HTR-8/SVneo (cell line): ENCODE results near the gene CDH13.

ENCODE experiments used
- DNase-seq: peaks from one replicate; pipeline ENCODE4 v3.0.0; 2011; ENCODE audit warnings: low spot score, mixed read lengths; ENCODE audit not compliant: insufficient read length
- FAIRE-seq: peaks from 2 replicates; lab custom pipeline; 2011; peaks lifted over from hg19 to GRCh38; lab: Jason Lieb, UNC

CDH13 gene

GRCh38 chr16:83345846-83346640 lies 719.3 kb downstream of the CDH13 start:
- no peak for FAIRE-seq
- DNase-seq, result no peak

DNA sequence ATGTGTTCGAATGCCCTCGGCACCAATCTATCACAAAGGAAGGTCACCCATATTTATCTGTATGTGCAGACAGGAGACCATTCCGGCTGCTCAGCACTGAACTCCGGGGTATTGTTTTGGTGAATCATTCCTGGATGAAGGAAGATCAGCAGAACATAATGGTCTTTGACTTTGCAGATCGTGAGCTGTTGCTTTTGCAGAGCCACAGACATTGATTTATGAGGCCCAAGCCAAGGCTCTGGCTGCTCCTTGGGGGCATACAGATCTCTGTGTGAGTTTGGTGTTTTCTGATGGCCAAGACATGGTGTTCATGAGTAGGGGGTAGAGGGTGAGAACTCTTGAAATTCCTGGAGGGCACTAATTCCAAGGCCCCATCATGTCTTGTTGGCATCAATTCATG lies 722.2 kb downstream of the CDH13 start:
- DNase-seq (peak; percentile 25), FAIRE-seq (no peak)

DNA sequence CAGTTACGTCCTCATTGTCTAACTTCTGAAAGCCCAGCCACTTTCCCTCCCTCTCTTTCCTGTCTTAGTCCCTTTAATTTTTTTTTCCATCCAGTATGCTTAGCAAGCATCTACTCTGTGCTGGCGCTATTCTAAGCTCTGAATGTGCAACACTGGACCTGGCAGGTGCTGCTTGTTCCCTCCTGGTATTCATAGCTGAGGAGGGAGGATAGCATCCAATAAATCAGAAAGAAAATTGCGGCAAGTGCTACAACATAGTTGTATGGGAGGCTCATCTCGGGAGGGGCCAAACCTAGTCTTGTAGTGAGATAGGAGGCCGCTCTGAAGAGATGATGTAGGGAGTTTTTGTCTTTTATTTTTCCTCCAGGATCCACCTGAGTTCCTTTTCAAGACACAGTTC lies 723.7 kb downstream of the CDH13 start:
- DNase-seq (no peak), FAIRE-seq (no peak)

GRCh38 chr16:83351846-83352245 lies 725.1 kb downstream of the CDH13 start:
- FAIRE-seq, result no peak
- no peak for DNase-seq

DNA sequence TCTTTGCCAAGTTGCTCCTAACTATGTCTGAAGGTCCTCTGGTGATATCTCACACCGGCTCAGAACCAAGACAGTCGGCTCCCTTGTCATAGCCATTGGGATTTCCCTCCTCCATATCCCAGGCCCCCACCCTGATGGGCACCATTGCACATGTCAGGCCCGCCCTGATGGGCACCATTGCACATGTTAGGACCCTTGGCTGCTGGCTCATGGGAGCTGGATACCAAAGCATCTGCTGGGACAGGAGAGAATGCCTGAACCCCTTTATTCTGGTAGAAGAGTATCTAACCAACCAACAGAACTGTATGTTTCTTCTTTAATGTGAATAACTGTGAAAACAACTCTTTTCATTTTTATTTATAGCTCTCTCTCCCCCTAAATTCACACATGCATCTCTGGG lies 726.5 kb downstream of the CDH13 start:
- DNase-seq (no peak), FAIRE-seq (no peak)

- DNase-seq (no peak), FAIRE-seq (no peak)
Measured at GRCh38 chr16:83354015-83354414, 727.2 kb downstream of the CDH13 start.

DNA sequence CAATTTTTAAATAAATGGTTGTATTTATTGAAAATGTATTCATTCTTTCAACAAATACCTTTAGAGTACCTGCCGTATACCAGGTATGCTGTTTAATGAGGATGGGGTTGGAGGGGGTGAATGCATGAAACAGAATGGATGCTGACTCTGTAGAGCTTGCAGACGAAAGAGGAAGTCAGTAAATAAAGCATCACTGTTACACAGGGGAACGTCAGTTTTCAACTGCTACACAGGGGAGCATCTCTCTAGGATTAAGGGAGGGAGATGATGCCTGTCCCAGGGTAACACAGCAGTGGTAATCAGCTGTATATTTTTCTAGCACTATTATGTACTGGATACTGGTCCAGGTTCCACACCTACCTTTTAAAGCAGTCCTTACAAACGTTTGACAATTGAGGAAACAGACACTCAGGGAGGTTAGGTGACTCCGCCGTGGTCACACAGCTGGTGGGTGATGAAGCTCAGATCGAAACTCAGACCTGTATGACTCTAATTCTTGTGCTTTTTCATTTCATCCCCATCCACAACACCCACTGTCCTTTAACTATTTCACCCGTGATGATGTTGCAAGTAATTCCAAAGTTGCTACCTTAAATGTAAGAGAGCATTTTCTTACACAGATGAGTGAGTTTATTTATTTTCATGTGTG lies 728.9 kb downstream of the CDH13 start:
- no peak for DNase-seq

DNA sequence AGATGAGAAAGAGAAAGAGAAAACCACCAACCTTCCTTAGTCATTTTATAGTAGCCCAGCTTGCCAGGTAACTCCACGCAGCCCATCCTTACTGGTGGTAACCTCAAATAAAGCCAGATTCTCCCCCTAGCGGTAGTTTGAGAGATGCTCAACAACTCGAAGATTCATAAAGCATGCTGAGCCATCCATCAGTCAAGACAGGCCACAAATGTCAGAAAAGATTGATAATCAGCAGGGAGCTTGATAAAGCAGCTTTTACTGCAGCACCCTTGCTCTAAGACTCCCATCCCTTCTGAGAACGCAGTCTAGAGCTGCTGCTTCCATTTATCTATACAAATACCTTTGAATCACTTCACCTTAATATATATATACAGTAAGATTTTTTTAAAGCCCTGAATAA lies 729.5 kb downstream of the CDH13 start:
- DNase-seq, result peak; percentile 70
- peak; percentile 73 for FAIRE-seq

More for the DNA sequence above, 728.9 kb downstream of the CDH13 start:
- FAIRE-seq, result no peak

GRCh38 chr16:83356986-83357385 lies 730.2 kb downstream of the CDH13 start:
- no peak for FAIRE-seq
- no peak for DNase-seq

- no peak for FAIRE-seq
Measured at GRCh38 chr16:83363521-83363920, 736.8 kb downstream of the CDH13 start.

GRCh38 chr16:83365166-83365565 lies 738.4 kb downstream of the CDH13 start:
- DNase-seq (no peak), FAIRE-seq (peak; percentile 64)

More at GRCh38 chr16:83363521-83363920, 736.8 kb downstream of the CDH13 start:
- no peak for DNase-seq

DNA sequence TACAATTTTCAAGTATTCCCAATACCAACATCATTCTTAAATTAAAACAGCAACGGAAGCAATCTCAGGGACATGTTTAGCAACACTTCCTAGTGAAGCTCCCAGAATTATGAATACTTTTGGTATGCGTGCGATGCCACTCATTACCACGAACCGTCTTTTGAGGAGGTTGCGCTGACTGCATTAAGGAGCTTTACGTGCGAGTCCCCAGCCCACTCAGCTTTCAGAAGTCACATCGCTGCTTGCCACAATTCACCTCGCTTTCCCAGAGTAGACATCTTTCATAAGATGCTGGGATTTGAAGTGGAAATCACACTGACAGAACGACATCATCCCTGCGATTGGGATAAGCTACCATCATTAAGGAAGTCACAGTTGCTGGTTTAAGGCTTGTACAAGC lies 739.5 kb downstream of the CDH13 start:
- FAIRE-seq (no peak), DNase-seq (no peak)

- DNase-seq (no peak), FAIRE-seq (no peak)
Measured at GRCh38 chr16:83374979-83375378, 748.2 kb downstream of the CDH13 start.

DNA sequence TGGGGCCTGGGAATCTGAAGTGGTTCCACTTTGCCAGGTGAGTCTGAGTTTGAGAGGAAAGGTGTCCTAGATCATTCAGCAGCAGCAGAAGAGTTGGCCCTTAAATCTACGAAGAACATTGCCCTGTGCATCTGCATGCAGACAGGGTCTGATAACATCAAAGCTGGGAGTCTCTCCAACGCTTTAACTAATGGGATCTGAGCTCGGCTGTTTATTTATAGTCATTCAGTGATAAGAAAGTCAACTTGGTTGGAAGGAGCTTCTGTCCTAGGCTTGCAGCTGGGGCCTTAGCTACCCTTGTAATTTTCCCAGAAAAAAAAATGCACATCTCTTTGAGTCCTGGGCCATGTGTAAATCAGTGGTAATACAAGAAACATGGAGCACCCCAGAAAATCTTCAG lies 763.0 kb downstream of the CDH13 start:
- FAIRE-seq (no peak), DNase-seq (no peak)

DNA sequence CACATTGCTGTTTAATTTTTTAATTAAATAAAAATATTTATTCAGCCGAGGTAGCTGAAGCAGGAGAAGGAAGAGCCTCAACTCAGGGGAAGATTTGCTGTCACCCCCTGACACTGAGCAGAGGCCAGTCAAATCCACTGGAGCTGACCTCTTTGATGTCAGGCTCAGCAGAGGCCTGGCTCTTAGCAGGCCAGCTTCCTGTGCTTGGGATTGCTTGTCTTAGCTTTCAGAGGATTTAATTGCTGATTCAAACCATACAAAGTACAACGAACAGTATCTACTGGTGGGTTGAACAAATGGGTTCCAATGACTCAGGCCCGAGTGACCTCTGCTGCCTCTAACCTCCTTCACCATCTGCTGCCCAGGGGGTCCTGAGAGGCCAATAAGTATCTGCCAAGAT lies 764.0 kb downstream of the CDH13 start:
- no peak for FAIRE-seq
- DNase-seq, result no peak

DNA sequence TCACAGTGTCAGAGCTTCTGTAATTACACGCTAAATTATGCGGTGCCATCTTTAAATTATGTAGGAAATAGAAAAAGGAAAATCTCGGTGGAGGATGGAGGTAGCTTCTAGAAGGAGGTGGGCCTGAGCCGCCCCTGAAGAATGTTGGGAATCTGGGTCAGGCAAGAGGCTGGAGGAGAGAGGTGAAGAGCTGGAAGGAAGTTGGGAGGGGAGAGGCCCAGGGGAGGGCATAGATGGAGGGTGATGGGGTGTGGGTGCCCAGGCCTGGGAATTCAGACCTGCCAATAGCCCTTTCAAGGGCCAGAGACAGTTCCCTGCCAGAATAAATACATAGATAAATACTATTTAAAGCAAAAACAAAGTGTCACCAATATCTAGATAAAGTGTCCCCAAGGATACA lies 766.0 kb downstream of the CDH13 start:
- DNase-seq, result no peak
- FAIRE-seq, result no peak

DNA sequence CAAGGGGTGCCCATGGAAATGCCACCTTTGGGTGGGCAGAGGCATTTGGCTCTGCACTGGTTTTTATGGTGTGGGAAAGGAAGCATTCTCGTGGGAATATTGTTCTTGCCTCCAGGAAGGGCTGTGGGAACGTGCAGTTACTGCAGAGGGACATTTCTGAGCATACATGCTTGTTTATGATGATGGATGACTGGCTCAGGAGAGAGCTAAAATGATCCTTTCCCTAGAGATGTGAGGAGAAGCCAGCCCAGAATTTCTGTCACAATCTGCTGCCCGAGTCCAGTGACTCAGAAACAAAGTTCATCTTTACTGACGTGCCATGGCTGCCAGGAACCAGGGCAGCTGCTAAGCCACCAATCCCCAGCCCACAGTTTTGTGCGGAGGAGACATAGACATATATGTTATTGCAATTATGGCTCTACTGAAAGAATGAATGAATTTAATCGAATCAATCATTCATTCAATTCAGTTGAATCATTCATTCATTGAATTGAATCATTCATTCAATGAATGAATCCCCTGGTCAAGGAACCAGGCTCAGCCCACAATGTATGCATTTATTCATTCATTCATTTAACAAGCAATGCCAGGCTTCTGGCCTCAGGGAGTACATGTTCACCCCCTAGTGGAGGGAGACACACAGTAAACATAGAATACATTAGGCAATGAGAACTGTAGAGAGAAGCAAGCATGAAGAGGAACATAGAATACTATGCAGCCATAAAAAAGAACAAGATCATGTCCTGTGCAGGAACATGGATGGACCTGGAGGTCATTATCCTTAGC lies 766.6 kb downstream of the CDH13 start:
- FAIRE-seq (peak; percentile 49), DNase-seq (no peak)

DNA sequence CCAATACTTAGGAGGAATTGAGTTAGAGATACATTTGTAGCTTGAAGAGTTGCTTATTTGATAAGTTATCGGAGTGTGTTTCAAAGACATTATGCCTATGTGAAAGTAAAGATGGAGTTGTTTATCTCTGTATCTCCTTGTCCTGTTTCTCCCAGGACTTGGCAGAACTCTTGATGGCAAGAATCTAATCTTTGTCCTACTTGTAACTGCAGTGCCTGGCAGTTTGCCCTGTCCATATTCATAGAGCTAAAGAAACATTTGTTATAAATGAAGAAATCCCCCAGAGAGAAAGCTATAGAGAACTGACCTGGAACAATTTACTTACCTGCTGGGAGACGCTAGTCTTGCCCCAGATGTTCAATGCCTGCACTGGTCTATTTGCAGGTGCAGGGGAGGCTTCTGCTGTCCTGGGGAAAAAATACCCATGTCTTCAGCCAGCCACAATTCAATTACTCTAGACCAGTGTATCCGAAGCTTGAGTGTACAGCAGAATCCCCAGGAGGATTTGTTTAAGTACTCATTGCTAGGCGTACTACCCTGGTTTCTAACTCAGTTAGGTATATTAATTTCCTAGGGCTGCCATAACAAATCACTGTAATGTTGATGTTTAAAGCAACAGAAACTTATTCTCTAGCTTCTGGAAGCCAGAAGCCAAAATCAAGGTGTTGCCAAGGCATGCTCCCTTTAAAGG lies 771.0 kb downstream of the CDH13 start:
- DNase-seq, result no peak
- FAIRE-seq, result no peak

DNA sequence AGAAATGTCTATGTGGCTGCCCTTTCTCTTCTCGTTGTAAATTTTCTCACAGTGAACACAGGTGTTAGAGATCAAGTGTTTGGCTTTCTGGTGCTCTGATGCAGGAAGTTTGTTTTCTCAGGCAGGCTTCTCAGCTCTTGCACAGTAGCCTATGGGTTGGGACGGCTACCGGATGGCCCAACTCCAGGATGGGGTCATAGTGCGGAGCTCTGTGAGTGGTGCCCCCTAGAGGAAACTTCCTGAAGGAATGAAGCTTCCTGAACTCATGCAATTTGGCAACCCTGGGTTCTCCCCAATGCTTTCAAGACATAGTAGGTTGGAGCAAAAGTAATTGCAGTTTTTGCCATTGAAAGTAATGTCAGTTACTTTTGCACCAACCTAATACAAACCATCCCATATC lies 773.5 kb downstream of the CDH13 start:
- DNase-seq (no peak), FAIRE-seq (no peak)

DNA sequence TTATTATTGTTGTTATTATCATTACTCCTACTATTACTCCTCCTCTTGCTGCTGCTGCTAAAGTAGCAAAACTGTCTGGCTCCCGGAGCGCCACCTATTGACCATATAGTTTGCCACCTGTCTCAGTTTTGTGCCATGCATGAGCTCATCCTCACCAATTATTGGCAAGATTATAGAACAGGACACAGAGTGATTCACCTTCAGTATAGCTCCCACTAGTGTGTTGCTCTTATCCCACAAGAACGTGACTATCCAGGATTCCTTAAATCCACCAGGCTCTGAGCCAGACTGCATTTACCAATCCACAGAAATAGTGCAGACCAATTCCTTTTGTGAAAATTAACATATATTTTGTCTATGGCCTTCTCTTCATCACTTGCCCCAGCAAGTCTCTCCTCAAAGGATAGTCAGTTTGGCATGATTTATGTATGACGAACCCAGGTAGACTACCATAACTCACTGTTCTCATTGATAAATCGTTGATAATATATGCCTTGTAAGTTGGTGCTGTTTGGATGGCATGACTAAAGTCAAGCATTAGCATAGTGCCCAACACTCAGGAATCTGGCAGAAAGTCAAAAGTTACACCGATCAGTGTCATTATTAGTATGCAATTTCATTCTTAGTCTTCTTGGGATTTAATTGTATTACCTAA lies 775.5 kb downstream of the CDH13 start:
- peak; percentile 77 for FAIRE-seq
- DNase-seq, result no peak
